ENCODE results near the gene EPN3.

The EPN3 gene

GRCh38 chr17:50558581-50558940, 26.0 kb downstream of the EPN3 start:
- peaks cover 16 to 19% of the 10 kb centered on the region in 2 donors for H3K4me1 ChIP-seq (ENCODE audit: control insufficient read depth in 2 of 2, insufficient read depth in 2 of 2, low read length in 2 of 2)
- peaks cover 30 to 38% of the 10 kb centered on the region in 2 donors for H3K27me3 ChIP-seq (ENCODE audit: control insufficient read depth in 2 of 2, insufficient read depth in 2 of 2, low read length in 2 of 2)

GRCh38 chr17:50558941-50559614, 26.5 kb downstream of the EPN3 start:
- H3K4me1 ChIP-seq (ENCODE audit: control insufficient read depth in 2 of 2, insufficient read depth in 2 of 2, low read length in 2 of 2): peaks cover 16 to 19% of the 10 kb centered on the region in 2 donors
- H3K27me3 ChIP-seq (ENCODE audit: control insufficient read depth in 2 of 2, insufficient read depth in 2 of 2, low read length in 2 of 2): peaks cover 35 to 43% of the 10 kb centered on the region in 2 donors
- peaks cover 4 to 12% of the 10 kb centered on the region in 2 donors for H3K36me3 ChIP-seq (ENCODE audit: control insufficient read depth in 2 of 2, insufficient read depth in 2 of 2, low read length in 2 of 2)
- no peak overlapping the region for H3K27ac ChIP-seq (ENCODE audit: low read depth in 2 of 2, low read length in 2 of 2)
- no peaks in the 10 kb centered on the region for H3K9me3 ChIP-seq (ENCODE audit: control insufficient read depth in 2 of 2, low read length in 2 of 2)
- no peak overlapping the region for H3K4me3 ChIP-seq (ENCODE audit: low read length in 2 of 2)
- H3K9ac ChIP-seq (ENCODE audit: low read depth in 1 of 2, low read length in 2 of 2): no peak overlapping the region

More at GRCh38 chr17:50558581-50558940, 26.0 kb downstream of the EPN3 start:
- H3K4me3 ChIP-seq (ENCODE audit: low read length in 2 of 2): no peak overlapping the region
- no peak overlapping the region for H3K9ac ChIP-seq (ENCODE audit: low read depth in 1 of 2, low read length in 2 of 2)
- H3K36me3 ChIP-seq (ENCODE audit: control insufficient read depth in 2 of 2, insufficient read depth in 2 of 2, low read length in 2 of 2): peaks cover 4 to 12% of the 10 kb centered on the region in 2 donors
- no peaks in the 10 kb centered on the region for H3K9me3 ChIP-seq (ENCODE audit: control insufficient read depth in 2 of 2, low read length in 2 of 2)
- no peak overlapping the region for H3K27ac ChIP-seq (ENCODE audit: low read depth in 2 of 2, low read length in 2 of 2)

GRCh38 chr17:50559674-50560184, 27.2 kb downstream of the EPN3 start:
- Histone ChIP-seq H3K9ac (ENCODE audit: low read depth in 1 of 2, low read length in 2 of 2) (no peak overlapping the region), H3K4me3 (ENCODE audit: low read length in 2 of 2) (peak overlapping the region; percentile 55 to 68), H3K27ac (ENCODE audit: low read depth in 2 of 2, low read length in 2 of 2) (no peak overlapping the region), H3K9me3 (ENCODE audit: control insufficient read depth in 2 of 2, low read length in 2 of 2) (no peaks in the 10 kb centered on the region), H3K36me3 (ENCODE audit: control insufficient read depth in 2 of 2, insufficient read depth in 2 of 2, low read length in 2 of 2) (peaks cover 4 to 9% of the 10 kb centered on the region in 2 donors), H3K4me1 (ENCODE audit: control insufficient read depth in 2 of 2, insufficient read depth in 2 of 2, low read length in 2 of 2) (peaks cover 16 to 19% of the 10 kb centered on the region in 2 donors), H3K27me3 (ENCODE audit: control insufficient read depth in 2 of 2, insufficient read depth in 2 of 2, low read length in 2 of 2) (peaks cover 39 to 48% of the 10 kb centered on the region in 2 donors)

- H3K9me3 ChIP-seq (ENCODE audit: control insufficient read depth in 2 of 2, low read length in 2 of 2): no peaks in the 10 kb centered on the region
Observed at GRCh38 chr17:50560185-50560824, 27.8 kb downstream of the EPN3 start, which contains the start of gene CACNA1G. CACNA1G (plus strand) TSS chr17:50560715; CDS start chr17:50561460, 745 bp downstream.

GRCh38 chr17:50560931-50561745, 28.6 kb downstream of the EPN3 start:
- Histone ChIP-seq H3K36me3 (ENCODE audit: control insufficient read depth in 2 of 2, insufficient read depth in 2 of 2, low read length in 2 of 2) (no peaks in the 10 kb centered on the region), H3K4me3 (ENCODE audit: low read length in 2 of 2) (peak overlapping the region in 1 of 2 donors; percentile 33), H3K9ac (ENCODE audit: low read depth in 1 of 2, low read length in 2 of 2) (no peak overlapping the region), H3K9me3 (ENCODE audit: control insufficient read depth in 2 of 2, low read length in 2 of 2) (no peaks in the 10 kb centered on the region), H3K4me1 (ENCODE audit: control insufficient read depth in 2 of 2, insufficient read depth in 2 of 2, low read length in 2 of 2) (peaks cover 16 to 19% of the 10 kb centered on the region in 2 donors), H3K27me3 (ENCODE audit: control insufficient read depth in 2 of 2, insufficient read depth in 2 of 2, low read length in 2 of 2) (peaks cover 48 to 54% of the 10 kb centered on the region in 2 donors), H3K27ac (ENCODE audit: low read depth in 2 of 2, low read length in 2 of 2) (no peak overlapping the region)

More at GRCh38 chr17:50560185-50560824, 27.8 kb downstream of the EPN3 start, which contains the start of gene CACNA1G:
- peaks cover 40 to 49% of the 10 kb centered on the region in 2 donors for H3K27me3 ChIP-seq (ENCODE audit: control insufficient read depth in 2 of 2, insufficient read depth in 2 of 2, low read length in 2 of 2)
- no peak within 1 kb of the TSS for H3K9ac ChIP-seq (ENCODE audit: low read depth in 1 of 2, low read length in 2 of 2)
- H3K27ac ChIP-seq (ENCODE audit: low read depth in 2 of 2, low read length in 2 of 2): no peak within 1 kb of the TSS
- H3K4me1 ChIP-seq (ENCODE audit: control insufficient read depth in 2 of 2, insufficient read depth in 2 of 2, low read length in 2 of 2): peaks cover 16 to 19% of the 10 kb centered on the region in 2 donors
- peaks cover under 1 to 5% of the 10 kb centered on the region in 2 donors for H3K36me3 ChIP-seq (ENCODE audit: control insufficient read depth in 2 of 2, insufficient read depth in 2 of 2, low read length in 2 of 2)
- peak within 1 kb of the TSS; percentile 55 to 68 for H3K4me3 ChIP-seq (ENCODE audit: low read length in 2 of 2)

GRCh38 chr17:50561746-50562141, 29.2 kb downstream of the EPN3 start:
- no peak overlapping the region for H3K9ac ChIP-seq (ENCODE audit: low read depth in 1 of 2, low read length in 2 of 2)
- H3K36me3 ChIP-seq (ENCODE audit: control insufficient read depth in 2 of 2, insufficient read depth in 2 of 2, low read length in 2 of 2): no peaks in the 10 kb centered on the region
- no peak overlapping the region for H3K27ac ChIP-seq (ENCODE audit: low read depth in 2 of 2, low read length in 2 of 2)
- H3K4me1 ChIP-seq (ENCODE audit: control insufficient read depth in 2 of 2, insufficient read depth in 2 of 2, low read length in 2 of 2): peaks cover 16 to 19% of the 10 kb centered on the region in 2 donors
- no peak overlapping the region for H3K4me3 ChIP-seq (ENCODE audit: low read length in 2 of 2)
- H3K9me3 ChIP-seq (ENCODE audit: control insufficient read depth in 2 of 2, low read length in 2 of 2): no peaks in the 10 kb centered on the region
- H3K27me3 ChIP-seq (ENCODE audit: control insufficient read depth in 2 of 2, insufficient read depth in 2 of 2, low read length in 2 of 2): peaks cover 54 to 55% of the 10 kb centered on the region in 2 donors

GRCh38 chr17:50562242-50563091, 29.9 kb downstream of the EPN3 start:
- H3K4me3 ChIP-seq (ENCODE audit: low read length in 2 of 2): no peak overlapping the region
- H3K27ac ChIP-seq (ENCODE audit: low read depth in 2 of 2, low read length in 2 of 2): no peak overlapping the region

GRCh38 chr17:50563092-50563511, 30.6 kb downstream of the EPN3 start:
- Histone ChIP-seq H3K27ac (ENCODE audit: low read depth in 2 of 2, low read length in 2 of 2) (no peak overlapping the region), H3K36me3 (ENCODE audit: control insufficient read depth in 2 of 2, insufficient read depth in 2 of 2, low read length in 2 of 2) (no peaks in the 10 kb centered on the region), H3K4me3 (ENCODE audit: low read length in 2 of 2) (no peak overlapping the region), H3K4me1 (ENCODE audit: control insufficient read depth in 2 of 2, insufficient read depth in 2 of 2, low read length in 2 of 2) (peaks cover 16 to 19% of the 10 kb centered on the region in 2 donors), H3K27me3 (ENCODE audit: control insufficient read depth in 2 of 2, insufficient read depth in 2 of 2, low read length in 2 of 2) (peaks cover 55 to 57% of the 10 kb centered on the region in 2 donors), H3K9me3 (ENCODE audit: control insufficient read depth in 2 of 2, low read length in 2 of 2) (no peaks in the 10 kb centered on the region), H3K9ac (ENCODE audit: low read depth in 1 of 2, low read length in 2 of 2) (no peak overlapping the region)

More at GRCh38 chr17:50562242-50563091, 29.9 kb downstream of the EPN3 start:
- H3K9ac ChIP-seq (ENCODE audit: low read depth in 1 of 2, low read length in 2 of 2): no peak overlapping the region
- no peaks in the 10 kb centered on the region for H3K36me3 ChIP-seq (ENCODE audit: control insufficient read depth in 2 of 2, insufficient read depth in 2 of 2, low read length in 2 of 2)
- H3K27me3 ChIP-seq (ENCODE audit: control insufficient read depth in 2 of 2, insufficient read depth in 2 of 2, low read length in 2 of 2): peaks cover 55 to 56% of the 10 kb centered on the region in 2 donors
- no peaks in the 10 kb centered on the region for H3K9me3 ChIP-seq (ENCODE audit: control insufficient read depth in 2 of 2, low read length in 2 of 2)
- H3K4me1 ChIP-seq (ENCODE audit: control insufficient read depth in 2 of 2, insufficient read depth in 2 of 2, low read length in 2 of 2): peaks cover 16 to 19% of the 10 kb centered on the region in 2 donors

- Histone ChIP-seq H3K4me1 (ENCODE audit: control insufficient read depth in 2 of 2, insufficient read depth in 2 of 2, low read length in 2 of 2) (peaks cover 5 to 8% of the 10 kb centered on the region in 2 donors), H3K4me3 (ENCODE audit: low read length in 2 of 2) (no peak overlapping the region), H3K27me3 (ENCODE audit: control insufficient read depth in 2 of 2, insufficient read depth in 2 of 2, low read length in 2 of 2) (peaks cover 40 to 44% of the 10 kb centered on the region in 2 donors), H3K9ac (ENCODE audit: low read depth in 1 of 2, low read length in 2 of 2) (no peak overlapping the region), H3K36me3 (ENCODE audit: control insufficient read depth in 2 of 2, insufficient read depth in 2 of 2, low read length in 2 of 2) (no peaks in the 10 kb centered on the region), H3K9me3 (ENCODE audit: control insufficient read depth in 2 of 2, low read length in 2 of 2) (no peaks in the 10 kb centered on the region), H3K27ac (ENCODE audit: low read depth in 2 of 2, low read length in 2 of 2) (no peak overlapping the region)
Observed at GRCh38 chr17:50564916-50565315, 32.4 kb downstream of the EPN3 start.
